AG09319 (cell line): ENCODE measurements around the gene DKK3.
A peak's percentile ranks its signal among the peaks of the same experiment; 100 is the strongest.

Experiments used
- DNase-seq: peaks from one replicate; pipeline ENCODE4 v3.0.0-alpha.2; 2010; ENCODE audit warnings: low read depth; ENCODE audit errors: extremely low read depth
- TF ChIP-seq, protein P1 (sequence below): IDR thresholded peaks from 2 replicates; pipeline ENCODE4 v1.5.1; 2011; ENCODE audit warnings: low read depth, mild to moderate bottlenecking, inconsistent platforms, low read length, moderate library complexity

The DKK3 gene

DNA sequence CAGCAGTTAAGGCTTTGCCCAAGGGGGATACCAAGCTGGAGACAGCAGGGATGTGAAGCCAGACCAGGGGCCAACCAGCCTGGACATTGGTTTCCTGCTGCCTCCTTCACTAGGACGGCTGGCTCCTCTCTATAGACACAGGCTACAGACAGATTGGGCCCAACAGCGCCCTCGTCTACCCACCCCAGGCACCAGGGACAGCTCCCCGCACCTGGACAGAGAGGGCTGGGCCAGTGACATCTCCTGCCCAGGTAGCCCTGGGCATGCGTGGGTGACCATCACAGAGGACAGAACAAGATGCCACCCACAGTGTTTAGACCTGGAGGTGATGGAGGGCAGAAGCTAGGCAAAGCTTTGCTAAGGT, 1.2 kb downstream of the DKK3 start:
- TF ChIP-seq, protein P1, sequence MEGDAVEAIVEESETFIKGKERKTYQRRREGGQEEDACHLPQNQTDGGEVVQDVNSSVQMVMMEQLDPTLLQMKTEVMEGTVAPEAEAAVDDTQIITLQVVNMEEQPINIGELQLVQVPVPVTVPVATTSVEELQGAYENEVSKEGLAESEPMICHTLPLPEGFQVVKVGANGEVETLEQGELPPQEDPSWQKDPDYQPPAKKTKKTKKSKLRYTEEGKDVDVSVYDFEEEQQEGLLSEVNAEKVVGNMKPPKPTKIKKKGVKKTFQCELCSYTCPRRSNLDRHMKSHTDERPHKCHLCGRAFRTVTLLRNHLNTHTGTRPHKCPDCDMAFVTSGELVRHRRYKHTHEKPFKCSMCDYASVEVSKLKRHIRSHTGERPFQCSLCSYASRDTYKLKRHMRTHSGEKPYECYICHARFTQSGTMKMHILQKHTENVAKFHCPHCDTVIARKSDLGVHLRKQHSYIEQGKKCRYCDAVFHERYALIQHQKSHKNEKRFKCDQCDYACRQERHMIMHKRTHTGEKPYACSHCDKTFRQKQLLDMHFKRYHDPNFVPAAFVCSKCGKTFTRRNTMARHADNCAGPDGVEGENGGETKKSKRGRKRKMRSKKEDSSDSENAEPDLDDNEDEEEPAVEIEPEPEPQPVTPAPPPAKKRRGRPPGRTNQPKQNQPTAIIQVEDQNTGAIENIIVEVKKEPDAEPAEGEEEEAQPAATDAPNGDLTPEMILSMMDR: no peak
- no peak for DNase-seq

DNA sequence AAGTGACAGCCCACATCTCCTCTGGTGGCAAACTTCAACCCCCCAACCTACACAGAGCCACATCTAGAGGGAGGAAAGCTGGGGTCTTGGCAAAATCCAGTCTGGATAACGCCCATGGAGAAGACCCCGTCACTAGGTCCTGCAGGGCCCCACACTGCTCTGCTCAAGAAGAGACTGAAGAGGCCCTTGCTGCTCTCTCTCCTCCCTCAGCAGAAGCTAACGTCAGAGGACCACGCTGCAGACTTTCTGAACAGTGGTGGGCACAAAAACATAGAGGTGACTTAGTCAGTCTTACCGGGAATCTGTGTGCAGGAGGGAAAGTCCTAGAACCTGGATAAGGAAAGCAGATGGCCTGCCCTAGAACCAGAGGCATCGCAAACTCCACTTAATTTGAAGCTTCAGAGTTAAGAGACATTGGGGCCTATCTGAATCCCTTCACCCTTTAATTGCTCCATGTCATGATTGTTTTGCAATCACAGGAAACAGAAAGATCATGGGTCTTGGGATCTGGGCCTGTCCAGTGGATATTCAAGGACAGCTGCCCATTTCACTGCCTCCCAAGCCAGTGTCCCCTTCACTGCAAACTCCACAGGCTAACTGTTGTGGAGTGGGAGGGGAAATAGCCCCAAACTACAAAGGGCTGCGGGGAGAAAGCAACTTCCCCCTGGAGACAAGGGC, 1.7 kb downstream of the DKK3 start:
- TF ChIP-seq, protein P1: no peak
- no peak for DNase-seq

DNA sequence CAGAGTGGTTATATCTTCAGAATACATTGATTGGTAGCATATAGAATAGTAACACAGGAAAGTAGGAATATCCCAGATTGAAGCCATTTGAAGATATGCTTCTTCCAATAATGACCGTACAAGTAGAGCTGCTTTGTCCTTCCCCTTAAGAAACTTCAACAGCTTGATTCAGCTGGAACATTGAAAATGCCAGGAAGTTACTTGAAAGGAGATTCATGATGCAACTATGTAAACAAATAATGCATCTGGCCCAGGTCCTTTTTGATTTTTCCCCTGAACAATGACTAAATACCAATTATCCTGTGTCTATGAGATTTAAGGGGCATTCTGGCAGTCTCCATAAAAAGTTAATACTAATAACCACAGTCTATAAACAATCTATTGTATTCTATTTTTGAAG, 3.0 kb downstream of the DKK3 start:
- DNase-seq: peak; percentile 40
- TF ChIP-seq, protein P1: no peak

DNA sequence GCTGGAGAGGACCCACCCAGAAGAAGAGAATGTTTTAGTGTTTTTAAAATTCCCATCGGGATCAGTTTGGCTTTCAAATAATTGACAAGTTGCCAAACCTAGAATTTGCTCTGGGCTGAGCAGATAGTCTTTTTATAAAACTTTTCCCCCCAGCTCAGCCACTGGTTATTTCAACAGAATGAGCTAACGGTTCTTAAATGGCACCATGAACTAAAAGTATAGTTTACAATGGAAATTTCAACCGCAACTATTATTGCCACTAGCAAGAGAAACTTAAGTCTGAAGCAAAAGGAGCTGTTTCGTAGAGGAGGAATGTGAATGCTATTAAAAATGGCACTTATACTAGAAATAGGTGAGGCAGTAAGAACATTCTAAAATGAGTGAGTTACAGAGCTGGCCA, 3.4 kb downstream of the DKK3 start:
- no peak for DNase-seq
- TF ChIP-seq, protein P1: no peak

DNA sequence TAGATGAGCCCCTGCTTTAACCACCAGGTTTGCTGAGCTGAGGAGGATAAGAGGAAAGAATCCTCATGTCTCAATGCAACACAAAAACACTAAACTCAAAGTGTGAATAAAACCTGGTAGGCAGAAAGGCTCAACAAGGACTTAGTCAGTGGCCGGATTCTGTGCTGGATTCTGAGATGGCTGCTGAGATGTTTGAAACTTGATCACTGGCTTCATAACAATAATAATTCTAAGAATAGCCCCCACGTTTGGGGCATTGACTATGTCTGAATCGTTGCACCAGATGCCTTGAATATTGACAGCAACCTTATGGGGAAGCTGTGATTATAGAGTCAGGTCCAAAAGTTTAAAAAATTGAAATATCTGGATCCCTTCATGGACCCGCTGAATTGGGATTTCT, 4.6 kb downstream of the DKK3 start:
- TF ChIP-seq, protein P1: no peak
- no peak for DNase-seq

DNA sequence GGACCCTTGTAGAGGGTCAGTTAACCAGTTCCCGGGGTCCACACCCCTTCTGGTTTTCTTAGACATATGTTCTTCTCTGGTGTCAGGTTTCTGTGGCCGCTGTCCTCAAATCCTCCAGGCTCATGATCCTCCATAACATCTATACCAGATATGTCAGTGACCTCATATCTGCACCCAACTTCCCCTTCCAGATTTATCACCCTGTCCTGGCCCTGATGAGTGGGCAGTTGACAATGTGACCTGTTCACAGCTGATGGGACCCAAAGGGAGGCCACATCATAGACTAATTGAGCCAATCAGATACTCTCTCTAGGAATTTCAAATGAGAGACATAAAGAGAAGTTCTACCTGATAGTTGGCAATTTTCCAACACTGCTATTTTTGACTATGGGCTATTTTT, 5.1 kb downstream of the DKK3 start:
- DNase-seq: no peak
- TF ChIP-seq, protein P1: no peak

DNA sequence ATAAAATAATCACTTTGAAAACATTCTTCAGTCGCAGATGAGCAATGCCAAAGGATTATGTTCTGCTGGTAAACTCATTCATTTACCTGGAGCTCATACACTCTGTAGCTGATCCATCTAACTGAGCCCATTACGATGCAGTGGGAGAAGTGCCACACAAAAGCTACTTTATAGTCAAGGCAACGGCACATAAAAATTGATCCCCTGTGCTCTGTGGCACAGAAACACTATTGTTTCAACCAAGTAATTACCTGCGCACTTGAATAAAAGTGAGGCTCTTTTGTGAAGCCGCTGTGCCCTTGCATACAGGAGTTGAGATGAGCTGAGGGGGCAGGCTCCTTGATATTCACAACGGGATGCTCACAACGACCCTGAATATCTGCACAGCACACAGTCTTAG, 7.2 kb downstream of the DKK3 start:
- DNase-seq: no peak

More for the DNA sequence above, 7.2 kb downstream of the DKK3 start:
- TF ChIP-seq, protein P1: no peak
